Measurements from ENCODE around the gene OR10G7. TPM values are rescaled to one million over a fixed set of nuclear protein-coding genes. Genes with fewer than 3 reads are reported as not detected.

OR10G7 gene
- total RNA-seq: not detected in 2 replicates
- polyA plus RNA-seq: not detected in 2 replicates
- polyA plus RNA-seq (2011; cell fraction: cytosol; rRNA removed): not detected in 2 replicates
- not detected in 2 replicates for polyA plus RNA-seq (2011; cell fraction: nucleus; rRNA removed)
- not detected in 2 replicates for polyA plus RNA-seq (2012)
- not detected in 2 replicates for polyA minus RNA-seq
- not detected for polyA minus RNA-seq (2011; cell fraction: cytosol; rRNA and poly(A)+ RNA removed)
- polyA minus RNA-seq (2011; cell fraction: nucleus; rRNA and poly(A)+ RNA removed): not detected in 2 replicates
- not detected for Bru-seq, nascent RNA
- not detected for BruChase-seq, experiment 1, labeled RNA remaining after a 6-hour chase
- BruChase-seq, experiment 2, labeled RNA remaining after a 2-hour chase: not detected
- long read RNA-seq: 0 reads

GRCh38 chr11:124041254-124041653 is at the start of gene OR10G7:
OR10G7 (minus strand) TSS chr11:124041325; CDS start chr11:124039001, 2,324 bp downstream.
- Histone ChIP-seq H3K9ac (replicated peaks; ENCODE audit: extremely low read depth, insufficient read depth, low read length) (no peak within 1 kb of the TSS), H2AFZ (ENCODE audit: low read depth, low read length) (no peak within 1 kb of the TSS), H3K4me1 (ENCODE audit: control insufficient read depth, extremely low read depth, insufficient read depth, low read length) (no peaks in the 10 kb centered on the region), H3K79me2 (ENCODE audit: control insufficient read depth, insufficient read depth, low read length) (no peaks in the 10 kb centered on the region), H3K36me3 (ENCODE audit: control insufficient read depth in 2 of 2, extremely low read depth in 1 of 2, insufficient read depth in 2 of 2, low read length in 2 of 2) (no peaks in the 10 kb centered on the region), H3K9me1 (replicated peaks; ENCODE audit: control insufficient read depth, extremely low read depth, insufficient read depth, low read length) (no peaks in the 10 kb centered on the region), H3K4me3 (replicated peaks in 1 of 3; ENCODE audit: insufficient read depth in 1 of 3, low read depth in 1 of 3, low read length in 3 of 3) (no peak within 1 kb of the TSS), H3K4me2 (ENCODE audit: insufficient read depth, low read length) (no peak within 1 kb of the TSS), H4K20me1 (replicated peaks; ENCODE audit: control insufficient read depth, extremely low read depth, insufficient read depth, low read length) (no peaks in the 10 kb centered on the region), H3K9me3 (replicated peaks; ENCODE audit: control insufficient read depth, insufficient read depth, low read length) (no peaks in the 10 kb centered on the region), H3K27me3 (ENCODE audit: control insufficient read depth in 2 of 2, insufficient read depth in 2 of 2, low read length in 2 of 2) (no peaks in the 10 kb centered on the region), H3K27ac (ENCODE audit: insufficient read depth, low read depth, low read length) (no peak within 1 kb of the TSS)
- FAIRE-seq (no peak), DNase-seq (ENCODE audit: low read depth, low spot score) (no peak)
- CTCF ChIA-PET: interaction anchor here (1.0 to 1.4 kb wide), 4 partner anchors 10 to 30 kb away, joined by 3 to 7 read pairs (median 3); no protein-coding TSS in a partner anchor
- dilution Hi-C loops (cut with MboI; ENCODE audit: extremely low pct_ligation_motif_present, low sequenced_read_pairs) (no loop called here), intact Hi-C loops (cut with micrococcal nuclease) (no loop called here)
- TF ChIP-seq POLR2AphosphoS5 (IDR thresholded peaks at IDR 0.05; ENCODE audit: insufficient read depth, low read depth, low read length) (no peak), MYC (IDR thresholded peaks at IDR 0.05; ENCODE audit: low read depth, low read length) (no peak), MAX (IDR thresholded peaks at IDR 0.05; ENCODE audit: insufficient read depth, insufficient read length) (no peak), FOS (IDR thresholded peaks at IDR 0.05; ENCODE audit: borderline replicate concordance, insufficient read depth, low read length) (no peak), JUN (IDR thresholded peaks at IDR 0.05; ENCODE audit: borderline replicate concordance, insufficient read depth, insufficient read length, low read depth) (no peak), CTCF (IDR thresholded peaks at IDR 0.05; ENCODE audit: extremely low read depth in 1 of 2, insufficient read depth in 1 of 2, low read depth in 1 of 2, low read length in 2 of 2) (no peak), EZH2 (IDR thresholded peaks at IDR 0.05; ENCODE audit: borderline replicate concordance, low read depth, low read length, severe bottlenecking) (no peak), GATA2 (IDR thresholded peaks at IDR 0.05; ENCODE audit: insufficient read depth, insufficient read length, low read depth, low read length) (no peak), POLR2A (IDR thresholded peaks at IDR 0.05; ENCODE audit: low read depth, low read length) (no peak)
- POLR2A ChIA-PET: no interaction called here
- BruUV-seq (replicated peaks): no TSS peak

Data from endothelial cell of umbilical vein (primary cell).